Upper lobe of left lung (tissue), 6 donors: ENCODE data around the gene CD79A. TPM values are rescaled to one million over a fixed set of nuclear protein-coding genes. Genes with fewer than 3 reads are reported as not detected.

Experiments used
- ATAC-seq, 2 donors: fragments of 200-7000 bp; cut with Tn5 transposase; one replicate each; pipeline ENCODE4 v1.9.1; 2022; ENCODE audit warnings: mild to moderate bottlenecking in 2 of 2, moderate library complexity in 2 of 2; ENCODE audit not compliant: low FRiP score in 2 of 2
- DNase-seq, 2 donors: peaks; one replicate each; pipeline ENCODE4 v3.0.0-alpha.2; 2019 to 2020
- H3K27ac ChIP-seq, 4 donors: fragments of 200-600 bp; sonication (generic); one replicate each; pipeline ENCODE4 v1.5.1; 2016 to 2019
- H3K27me3 ChIP-seq, 4 donors: fragments of 200-600 bp; sonication (generic); one replicate each; pipeline ENCODE4 v1.5.1; 2017 to 2019
- H3K36me3 ChIP-seq, 4 donors: fragments of 200-600 bp; sonication (generic); one replicate each; pipeline ENCODE4 v1.5.1; 2016 to 2019
- H3K4me1 ChIP-seq, 4 donors: fragments of 200-600 bp; sonication (generic); one replicate each; pipeline ENCODE4 v1.5.1; 2018 to 2019
- H3K4me3 ChIP-seq, 4 donors: fragments of 200-600 bp; sonication (generic); one replicate each; pipeline ENCODE4 v1.5.1; 2017 to 2019; ENCODE audit warnings: mild to moderate bottlenecking in 2 of 4, moderate library complexity in 1 of 4
- H3K9me3 ChIP-seq, 4 donors: fragments of 200-600 bp; sonication (generic); one replicate each; pipeline ENCODE4 v1.5.1; 2018 to 2019
- EP300 ChIP-seq, 4 donors: sonication (generic); formaldehyde crosslinking; IDR thresholded peaks; one replicate each; pipeline ENCODE4 v1.5.1; 2017; ENCODE audit warnings: antibody characterized with exemption in 4 of 4, control low read depth in 2 of 4
- POLR2A ChIP-seq, 4 donors: fragments of 450-650 bp; IDR thresholded peaks; one replicate each; pipeline ENCODE4 v1.5.1; 2016 to 2017; ENCODE audit warnings: antibody characterized with exemption in 4 of 4, mild to moderate bottlenecking in 2 of 4
- POLR2AphosphoS5 ChIP-seq, 2 donors: sonication (generic); formaldehyde crosslinking; IDR thresholded peaks; one replicate each; pipeline ENCODE4 v1.5.1; 2017; ENCODE audit warnings: antibody characterized with exemption in 2 of 2
- WGBS, 2 donors: methylation state at CpG; one replicate each; pipeline ENCODE4 v1.1.5; 2017 to 2018; 5-methylcytosine and 5-hydroxymethylcytosine counted together
- total RNA-seq, 6 donors: library from RNA; depleted of rRNA in 4 of 6; stranded (reverse); fragments of >200 nt in 4 of 6; gene quantifications; one replicate each; pipeline versions ENCODE4 v1.1.0 to v1.2.1, GENCODE V29; 2016 to 2021
- TF ChIP-seq, protein P1 (sequence below), 6 experiments: fragments of 450-650 bp in 4 of 6; fragments of 200-600 bp in 2 of 6; sonication (generic) in 2 of 6; IDR thresholded peaks; one replicate each; pipeline ENCODE4 v1.5.1; 2016 to 2019; ENCODE audit warnings: antibody characterized with exemption in 6 of 6
- donor health status: DM: no; HTN: no; CAD: no; lungs with moderate emphysema.
- donor health status: DM: no; HTN: yes; CAD: no; lungs with severe emphysema.

CD79A gene
- total RNA-seq, 6 donors from 2014 or later: 0.76 to 4.7 (median 4.1) TPM; not detected in 1

DNA sequence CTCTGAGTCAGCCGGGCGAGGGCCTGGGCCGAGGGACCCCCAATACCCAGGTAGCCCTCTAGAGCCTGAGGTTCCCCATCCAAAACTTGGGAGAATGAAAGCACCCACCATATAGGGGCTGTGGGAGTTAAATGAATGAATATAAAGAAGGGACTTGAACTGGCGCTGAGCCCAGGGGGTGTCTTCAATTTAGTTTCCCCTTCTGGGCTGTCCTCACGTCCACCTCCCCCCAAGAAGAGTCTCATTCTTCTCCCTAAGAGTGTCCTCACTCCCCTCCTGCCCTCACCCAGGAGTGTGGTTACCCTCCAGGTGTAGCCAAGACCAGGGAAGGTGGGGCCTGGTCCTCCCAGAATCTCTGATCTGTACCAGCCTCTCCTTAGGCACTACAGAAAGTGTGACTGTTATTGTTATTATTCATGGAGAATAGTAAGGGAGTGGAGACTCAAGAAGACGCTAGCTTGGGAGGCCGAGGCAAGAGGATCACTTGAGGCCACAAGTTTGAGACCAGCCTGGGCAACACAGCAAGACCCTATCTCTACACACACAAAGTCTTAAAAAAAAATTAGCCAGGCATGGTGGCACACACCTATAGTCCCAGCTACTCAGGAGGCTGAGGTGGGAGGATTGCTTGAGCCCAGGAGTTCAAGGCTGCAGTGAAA, 2.7 kb downstream of the CD79A start:
- Histone ChIP-seq H3K27me3 (no peaks in the 10 kb centered on the region), H3K4me1 (peaks cover 11 to 33% (median 20%) of the 10 kb centered on the region in 4 donors), H3K27ac (no peak overlapping the region), H3K36me3 (no peaks in the 10 kb centered on the region), H3K9me3 (no peaks in the 10 kb centered on the region), H3K4me3 (no peak overlapping the region)
- no peak for ATAC-seq
- 82 to 87% methylated on average over 7 of the region's 7 CpGs for WGBS, 2 donors
- no peak for TF ChIP-seq EP300 (IDR thresholded peaks at IDR 0.05)
- TF ChIP-seq POLR2AphosphoS5 (IDR thresholded peaks at IDR 0.05): no peak
- no peak for TF ChIP-seq POLR2A (IDR thresholded peaks at IDR 0.05)
- TF ChIP-seq, protein P1, sequence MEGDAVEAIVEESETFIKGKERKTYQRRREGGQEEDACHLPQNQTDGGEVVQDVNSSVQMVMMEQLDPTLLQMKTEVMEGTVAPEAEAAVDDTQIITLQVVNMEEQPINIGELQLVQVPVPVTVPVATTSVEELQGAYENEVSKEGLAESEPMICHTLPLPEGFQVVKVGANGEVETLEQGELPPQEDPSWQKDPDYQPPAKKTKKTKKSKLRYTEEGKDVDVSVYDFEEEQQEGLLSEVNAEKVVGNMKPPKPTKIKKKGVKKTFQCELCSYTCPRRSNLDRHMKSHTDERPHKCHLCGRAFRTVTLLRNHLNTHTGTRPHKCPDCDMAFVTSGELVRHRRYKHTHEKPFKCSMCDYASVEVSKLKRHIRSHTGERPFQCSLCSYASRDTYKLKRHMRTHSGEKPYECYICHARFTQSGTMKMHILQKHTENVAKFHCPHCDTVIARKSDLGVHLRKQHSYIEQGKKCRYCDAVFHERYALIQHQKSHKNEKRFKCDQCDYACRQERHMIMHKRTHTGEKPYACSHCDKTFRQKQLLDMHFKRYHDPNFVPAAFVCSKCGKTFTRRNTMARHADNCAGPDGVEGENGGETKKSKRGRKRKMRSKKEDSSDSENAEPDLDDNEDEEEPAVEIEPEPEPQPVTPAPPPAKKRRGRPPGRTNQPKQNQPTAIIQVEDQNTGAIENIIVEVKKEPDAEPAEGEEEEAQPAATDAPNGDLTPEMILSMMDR (IDR thresholded peaks at IDR 0.05): no peak
- no peak for DNase-seq

DNA sequence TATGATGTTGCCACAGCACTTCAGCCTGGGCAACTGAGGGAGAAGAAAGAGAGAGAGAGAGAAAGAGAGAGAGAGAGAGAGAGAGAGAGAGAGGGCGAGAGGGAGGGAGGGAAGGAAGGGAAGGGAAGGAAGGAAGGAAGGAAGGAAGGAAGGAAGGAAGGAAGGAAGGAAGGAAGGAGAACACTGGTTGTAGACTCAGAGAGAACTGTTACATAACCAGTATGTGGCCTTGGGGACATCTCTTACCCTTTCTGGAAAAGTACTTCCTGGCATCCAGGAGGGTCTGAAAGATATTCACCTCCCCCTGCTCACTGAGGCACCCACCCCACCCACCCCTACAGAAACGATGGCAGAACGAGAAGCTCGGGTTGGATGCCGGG, 3.2 kb downstream of the CD79A start:
- no peaks in the 10 kb centered on the region for H3K9me3 ChIP-seq
- DNase-seq: no peak
- H3K27me3 ChIP-seq: no peaks in the 10 kb centered on the region
- TF ChIP-seq EP300 (IDR thresholded peaks at IDR 0.05) (no peak), POLR2A (IDR thresholded peaks at IDR 0.05) (no peak), POLR2AphosphoS5 (IDR thresholded peaks at IDR 0.05) (no peak)
- TF ChIP-seq, protein P1 (IDR thresholded peaks at IDR 0.05): no peak
- peaks cover 17 to 39% (median 25%) of the 10 kb centered on the region in 4 donors for H3K4me1 ChIP-seq
- H3K36me3 ChIP-seq: no peaks in the 10 kb centered on the region
- no peak overlapping the region for H3K27ac ChIP-seq
- 66 to 75% methylated on average over 5 of the region's 5 CpGs for WGBS, 2 donors
- H3K4me3 ChIP-seq: no peak overlapping the region
- ATAC-seq: no peak

DNA sequence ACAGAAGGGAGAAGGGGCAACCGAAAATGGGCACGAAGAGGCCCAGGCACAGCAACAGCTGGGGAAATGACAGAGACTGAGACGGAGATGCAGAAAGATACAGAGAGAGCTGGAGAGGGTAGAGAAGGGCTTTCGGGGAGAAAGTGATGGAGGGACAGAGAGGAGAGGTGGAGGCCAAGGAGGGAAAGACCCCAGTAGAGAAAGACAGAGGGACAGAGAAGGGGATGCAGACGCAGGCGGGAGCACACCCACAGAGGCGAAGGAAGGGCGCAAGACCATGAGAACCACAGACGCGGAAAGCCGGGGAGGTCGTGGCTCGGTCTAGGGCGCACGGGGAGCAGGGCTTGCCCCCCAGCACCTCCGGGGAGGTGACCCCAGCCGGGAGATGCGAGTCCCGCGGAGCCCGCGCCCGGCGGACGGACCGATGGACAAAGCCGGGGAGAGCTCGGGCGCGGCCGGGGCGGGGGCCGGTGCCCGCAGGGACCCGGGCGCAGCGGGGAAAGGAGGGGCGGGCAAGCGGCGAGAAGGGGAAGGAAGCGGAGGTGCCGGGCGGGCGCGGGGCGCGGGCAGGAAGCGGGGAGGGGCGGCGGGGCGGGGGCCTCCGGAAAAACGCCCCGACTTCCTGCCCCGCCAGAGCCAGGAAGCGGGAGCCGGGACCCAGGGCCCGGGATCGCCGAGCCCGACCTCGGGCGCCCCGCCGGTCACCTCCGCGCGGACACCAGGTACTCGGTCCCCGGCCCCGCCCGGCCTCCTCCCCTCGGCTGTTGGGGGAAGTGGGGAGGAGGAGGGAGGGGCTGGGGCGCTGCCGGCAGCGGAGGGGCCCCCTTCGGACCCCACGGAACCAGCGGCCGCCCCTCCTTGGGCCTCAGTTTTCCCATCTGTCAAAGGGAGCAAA, 5.7 kb downstream of the CD79A start, which contains the start of gene ARHGEF1:
TSS of gene ARHGEF1 (plus strand) at position 617 of the 895 bp plus-strand sequence. CDS start 4,899 bp downstream, outside the sequence.
- DNase-seq (peak; percentile 78 to 95), ATAC-seq (peak in 1 of 2 donors; percentile 69)
- Histone ChIP-seq H3K4me3 (peak within 1 kb of the TSS; percentile 76 to 100 (median 96)), H3K9me3 (no peaks in the 10 kb centered on the region), H3K4me1 (peaks cover 36 to 55% (median 42%) of the 10 kb centered on the region in 4 donors), H3K36me3 (peaks cover 0 to under 1% (median 0%) of the 10 kb centered on the region in 4 donors), H3K27me3 (no peaks in the 10 kb centered on the region), H3K27ac (peak within 1 kb of the TSS; percentile 92 to 98 (median 96))
- TF ChIP-seq, protein P1 (IDR thresholded peaks at IDR 0.05): peak in 1 of 6 experiments; percentile 19
- TF ChIP-seq POLR2A (IDR thresholded peaks at IDR 0.05) (peak in 1 of 4 donors; percentile 81), EP300 (IDR thresholded peaks at IDR 0.05) (no peak), POLR2AphosphoS5 (IDR thresholded peaks at IDR 0.05) (peak; percentile 8 to 68)
- WGBS, 2 donors: 3 to 4% methylated on average over 15 to 26 of the region's 80 CpGs

DNA sequence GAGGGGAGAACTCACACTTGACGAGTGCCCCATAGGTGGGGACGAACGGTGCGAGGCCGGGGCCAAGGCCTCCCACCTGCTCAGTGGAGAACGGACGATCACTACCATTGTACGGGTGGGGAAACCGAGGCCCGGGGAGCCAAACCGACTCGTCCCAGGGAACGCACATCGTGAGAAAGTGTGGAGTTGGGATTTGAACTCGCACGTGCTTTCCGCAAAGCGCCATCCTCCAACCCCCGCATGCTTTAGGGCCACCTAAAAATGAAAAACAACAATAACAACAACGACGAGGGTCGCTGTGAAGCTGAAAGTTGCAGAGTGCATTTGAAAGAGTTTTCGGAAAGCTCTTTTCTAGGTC, 6.4 kb downstream of the CD79A start:
- H3K9me3 ChIP-seq: no peaks in the 10 kb centered on the region
- WGBS, 2 donors: 0 to 1% methylated on average over 18 to 23 of the region's 23 CpGs
- H3K4me3 ChIP-seq: peak overlapping the region; percentile 76 to 100 (median 96)
- ATAC-seq (no peak), DNase-seq (no peak)
- peaks cover 0 to 7% (median 3%) of the 10 kb centered on the region in 4 donors for H3K36me3 ChIP-seq
- TF ChIP-seq POLR2AphosphoS5 (IDR thresholded peaks at IDR 0.05) (no peak), EP300 (IDR thresholded peaks at IDR 0.05) (no peak), POLR2A (IDR thresholded peaks at IDR 0.05) (no peak)
- TF ChIP-seq, protein P1 (IDR thresholded peaks at IDR 0.05): no peak
- H3K4me1 ChIP-seq: peaks cover 42 to 61% (median 46%) of the 10 kb centered on the region in 4 donors
- H3K27me3 ChIP-seq: no peaks in the 10 kb centered on the region
- H3K27ac ChIP-seq: peak overlapping the region; percentile 92 to 98 (median 96)
